Tibial nerve (tissue), 4 donors: ENCODE results near the gene RBM28. TPM values are rescaled to one million over a fixed set of nuclear protein-coding genes. Genes with fewer than 3 reads are reported as not detected.

Experiments
- DNase-seq, 2 donors: peaks; one replicate each; pipeline ENCODE4 v3.0.0-alpha.2; 2019; ENCODE audit warnings: low spot score in 2 of 2
- H3K27ac ChIP-seq, 4 donors: fragments of 200-600 bp; sonication (generic) in 3 of 4; one replicate each; pipeline ENCODE4 v1.5.1; 2017 to 2019; ENCODE audit warnings: mild to moderate bottlenecking in 1 of 4
- H3K27me3 ChIP-seq, 2 donors: fragments of 200-600 bp; sonication (generic) in 1 of 2; one replicate each; pipeline versions ENCODE4 v1.5.1 to v1.6.0; 2017 to 2019
- H3K36me3 ChIP-seq, 3 donors: fragments of 200-600 bp; sonication (generic); one replicate each; pipeline ENCODE4 v1.5.1; 2018 to 2019
- H3K4me1 ChIP-seq, 4 donors: fragments of 200-600 bp; sonication (generic) in 3 of 4; one replicate each; pipeline ENCODE4 v1.5.1; 2017 to 2019
- H3K4me3 ChIP-seq, 4 donors: fragments of 200-600 bp; sonication (generic) in 3 of 4; one replicate each; pipeline ENCODE4 v1.5.1; 2017 to 2019; ENCODE audit warnings: mild to moderate bottlenecking in 1 of 4, moderate library complexity in 1 of 4
- H3K9me3 ChIP-seq, 4 donors: fragments of 200-600 bp; sonication (generic) in 3 of 4; one replicate each; pipeline ENCODE4 v1.5.1; 2017 to 2019
- EP300 ChIP-seq, 2 donors: sonication (generic); formaldehyde crosslinking; IDR thresholded peaks; one replicate each; pipeline ENCODE4 v1.6.1; 2017; ENCODE audit warnings: antibody characterized with exemption in 2 of 2, mild to moderate bottlenecking in 1 of 2
- POLR2A ChIP-seq, 2 donors: fragments of 450-650 bp; IDR thresholded peaks; one replicate each; pipeline ENCODE4 v1.6.1; 2017; ENCODE audit warnings: antibody characterized with exemption in 2 of 2, mild to moderate bottlenecking in 2 of 2, moderate library complexity in 2 of 2
- WGBS, 2 donors: methylation state at CpG; one replicate each; pipeline ENCODE4 v1.1.5; 2018; 5-methylcytosine and 5-hydroxymethylcytosine counted together
- total RNA-seq, 4 donors: library from RNA; depleted of rRNA; stranded (reverse); fragments of >200 nt; gene quantifications; one replicate each; pipeline ENCODE4 v1.1.0, GENCODE V29; 2016
- TF ChIP-seq, protein P1 (sequence below), 5 experiments: fragments of 200-600 bp in 3 of 5; fragments of 450-650 bp in 2 of 5; sonication (generic) in 3 of 5; IDR thresholded peaks; one replicate each; pipeline ENCODE4 v1.5.1; 2016 to 2019; ENCODE audit warnings: antibody characterized with exemption in 5 of 5, mild to moderate bottlenecking in 3 of 5, moderate library complexity in 2 of 5

Gene RBM28
- total RNA-seq, 4 donors from 2014 or later, result 25.1 to 89.4 (median 51.0) TPM

DNA sequence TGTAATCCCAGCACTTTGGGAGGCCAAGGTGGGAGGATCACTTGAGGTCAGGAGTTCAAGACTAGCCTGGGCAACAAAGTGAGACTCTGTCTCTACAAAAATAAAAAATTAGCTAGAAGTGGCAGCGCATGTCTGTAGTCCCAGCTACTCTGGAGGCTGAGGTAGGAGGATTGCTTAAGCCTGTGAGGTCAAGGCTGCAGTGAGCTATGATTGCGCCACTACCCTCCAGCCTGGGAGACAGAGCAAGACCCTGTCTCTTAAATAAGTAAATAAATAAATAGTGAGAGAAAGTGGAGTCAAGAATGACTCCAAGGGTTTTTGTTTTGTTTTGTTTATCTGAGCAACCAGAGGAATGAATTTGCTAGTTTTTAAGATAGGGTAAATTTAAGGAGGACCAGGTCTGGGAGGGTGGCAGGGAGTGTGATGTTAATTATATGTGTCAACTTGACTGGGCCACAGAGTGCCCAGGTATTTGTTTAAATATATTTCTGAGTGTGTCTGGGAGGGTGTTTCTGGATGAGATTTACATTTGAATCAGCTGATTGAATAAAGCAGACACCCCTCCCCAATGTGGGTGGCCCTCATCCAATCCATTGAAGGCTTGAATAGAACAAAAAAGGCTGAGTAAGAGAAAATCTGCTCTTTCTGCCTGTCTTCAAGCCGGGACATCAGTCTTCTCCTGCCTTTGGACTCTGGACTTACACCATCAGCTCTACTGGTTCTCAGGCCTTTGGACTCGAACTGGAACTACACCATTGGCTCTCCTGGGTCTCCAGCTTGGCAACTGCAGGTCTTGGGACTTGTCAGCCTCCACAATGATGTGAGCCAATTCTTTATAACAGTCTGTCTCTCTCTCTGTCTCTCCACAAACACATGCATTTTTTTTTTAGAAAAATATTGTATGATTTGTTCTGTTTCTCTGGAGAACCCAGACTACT lies 42.5 kb upstream of the RBM28 start:
- H3K9me3 ChIP-seq, result no peaks in the 10 kb centered on the region
- H3K27me3 ChIP-seq, result no peaks in the 10 kb centered on the region
- no peak for DNase-seq
- H3K36me3 ChIP-seq, result peaks cover 0 to 2% (median 0%) of the 10 kb centered on the region in 3 donors
- TF ChIP-seq, protein P1, sequence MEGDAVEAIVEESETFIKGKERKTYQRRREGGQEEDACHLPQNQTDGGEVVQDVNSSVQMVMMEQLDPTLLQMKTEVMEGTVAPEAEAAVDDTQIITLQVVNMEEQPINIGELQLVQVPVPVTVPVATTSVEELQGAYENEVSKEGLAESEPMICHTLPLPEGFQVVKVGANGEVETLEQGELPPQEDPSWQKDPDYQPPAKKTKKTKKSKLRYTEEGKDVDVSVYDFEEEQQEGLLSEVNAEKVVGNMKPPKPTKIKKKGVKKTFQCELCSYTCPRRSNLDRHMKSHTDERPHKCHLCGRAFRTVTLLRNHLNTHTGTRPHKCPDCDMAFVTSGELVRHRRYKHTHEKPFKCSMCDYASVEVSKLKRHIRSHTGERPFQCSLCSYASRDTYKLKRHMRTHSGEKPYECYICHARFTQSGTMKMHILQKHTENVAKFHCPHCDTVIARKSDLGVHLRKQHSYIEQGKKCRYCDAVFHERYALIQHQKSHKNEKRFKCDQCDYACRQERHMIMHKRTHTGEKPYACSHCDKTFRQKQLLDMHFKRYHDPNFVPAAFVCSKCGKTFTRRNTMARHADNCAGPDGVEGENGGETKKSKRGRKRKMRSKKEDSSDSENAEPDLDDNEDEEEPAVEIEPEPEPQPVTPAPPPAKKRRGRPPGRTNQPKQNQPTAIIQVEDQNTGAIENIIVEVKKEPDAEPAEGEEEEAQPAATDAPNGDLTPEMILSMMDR (IDR thresholded peaks at IDR 0.05), result no peak
- TF ChIP-seq EP300 (IDR thresholded peaks at IDR 0.05), result no peak
- no peak for TF ChIP-seq POLR2A (IDR thresholded peaks at IDR 0.05)
- H3K4me1 ChIP-seq, result peaks cover 0 to 10% (median 0%) of the 10 kb centered on the region in 4 donors
- H3K27ac ChIP-seq, result no peak overlapping the region
- no peak overlapping the region for H3K4me3 ChIP-seq
- WGBS, 2 donors, result 84 to 85% methylated on average over 4 of the region's 4 CpGs

DNA sequence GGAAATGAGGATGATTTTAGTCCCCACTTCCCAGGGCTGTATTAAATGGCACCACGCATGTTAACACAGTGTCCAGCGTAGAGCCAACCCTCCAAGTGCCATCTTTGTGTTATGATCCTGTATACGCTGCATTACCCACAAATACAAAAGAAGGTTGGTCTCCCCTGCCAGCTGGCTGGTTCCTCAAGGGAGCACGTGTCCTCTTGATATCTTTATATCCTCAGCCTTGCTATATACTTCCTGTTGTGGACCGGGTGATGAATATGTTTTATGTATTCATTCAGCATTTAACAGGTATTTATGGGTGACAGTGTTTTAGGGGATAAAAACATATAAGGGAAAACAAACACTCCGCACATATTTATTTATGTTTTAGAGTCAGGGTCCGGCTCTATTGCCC lies 41.0 kb upstream of the RBM28 start:
- TF ChIP-seq EP300 (IDR thresholded peaks at IDR 0.05) (no peak), POLR2A (IDR thresholded peaks at IDR 0.05) (no peak)
- TF ChIP-seq, protein P1 (IDR thresholded peaks at IDR 0.05), result no peak
- 71 to 80% methylated on average over 7 of the region's 7 CpGs for WGBS, 2 donors
- Histone ChIP-seq H3K36me3 (no peaks in the 10 kb centered on the region), H3K27ac (no peak overlapping the region), H3K4me1 (peaks cover 0 to 10% (median 0%) of the 10 kb centered on the region in 4 donors), H3K4me3 (no peak overlapping the region), H3K27me3 (no peaks in the 10 kb centered on the region), H3K9me3 (no peaks in the 10 kb centered on the region)
- DNase-seq, result no peak

DNA sequence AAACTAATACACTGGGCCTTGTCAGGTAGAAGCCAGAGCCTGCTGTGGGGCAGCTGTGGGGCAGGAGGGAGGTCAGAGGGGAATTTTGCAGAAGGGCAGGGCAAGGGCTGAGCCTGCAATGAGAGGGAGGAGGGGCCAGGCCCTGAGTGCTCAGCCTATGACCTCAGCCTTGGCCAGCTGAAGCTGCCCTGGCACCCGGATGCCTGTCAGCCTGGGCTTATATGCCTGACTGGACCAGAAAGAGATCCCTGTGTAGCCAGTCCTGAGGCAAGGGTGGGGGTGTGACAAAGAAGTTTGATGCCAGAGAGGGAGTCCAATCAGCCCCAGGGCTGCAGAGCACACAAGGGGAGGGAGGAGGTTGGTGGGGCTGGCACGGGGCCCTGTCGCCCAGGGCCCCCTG lies 40.1 kb upstream of the RBM28 start:
- no peaks in the 10 kb centered on the region for H3K9me3 ChIP-seq
- no peaks in the 10 kb centered on the region for H3K27me3 ChIP-seq
- TF ChIP-seq, protein P1 (IDR thresholded peaks at IDR 0.05), result no peak
- no peak for TF ChIP-seq EP300 (IDR thresholded peaks at IDR 0.05)
- no peak for TF ChIP-seq POLR2A (IDR thresholded peaks at IDR 0.05)
- H3K4me3 ChIP-seq, result no peak overlapping the region
- H3K27ac ChIP-seq, result no peak overlapping the region
- H3K4me1 ChIP-seq, result peaks cover 0 to 10% (median 0%) of the 10 kb centered on the region in 4 donors
- no peaks in the 10 kb centered on the region for H3K36me3 ChIP-seq
- 54 to 79% methylated on average over 3 of the region's 3 CpGs for WGBS, 2 donors
- DNase-seq, result no peak

DNA sequence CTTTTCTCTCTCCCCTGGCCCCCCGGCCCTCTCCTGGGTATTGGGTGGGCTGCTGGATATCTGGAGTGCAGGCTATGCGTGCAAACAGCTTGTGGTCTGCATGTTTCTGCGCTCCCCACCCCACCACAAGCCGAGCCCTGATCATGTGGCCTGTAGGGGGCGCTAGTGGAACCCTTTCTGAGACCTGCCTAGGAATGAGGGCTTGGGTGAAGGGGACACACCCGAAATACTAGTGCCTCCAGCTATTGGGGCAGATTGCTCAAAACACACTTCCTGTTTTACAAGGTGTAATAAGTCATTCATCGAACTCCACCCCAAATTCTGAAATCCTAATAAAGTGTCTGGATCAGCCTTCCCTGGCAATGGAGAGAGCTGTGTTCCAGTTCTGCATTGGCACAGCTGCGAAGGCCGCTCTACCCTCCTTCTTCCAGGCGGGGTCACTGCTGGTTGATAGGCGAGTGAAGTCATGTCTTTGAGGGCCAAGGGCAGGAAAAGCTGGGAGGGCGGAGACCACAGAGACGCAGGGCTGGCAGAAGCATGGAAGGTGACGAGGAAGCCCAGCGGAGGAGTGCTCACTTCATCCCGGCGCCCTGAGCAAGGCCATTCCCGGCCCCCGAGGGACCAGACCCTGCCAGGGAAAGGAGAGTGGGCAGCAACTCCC lies 37.6 kb upstream of the RBM28 start:
- no peak for DNase-seq
- H3K4me3 ChIP-seq, result no peak overlapping the region
- H3K27me3 ChIP-seq, result no peaks in the 10 kb centered on the region
- H3K9me3 ChIP-seq, result no peaks in the 10 kb centered on the region
- H3K4me1 ChIP-seq, result no peaks in the 10 kb centered on the region
- H3K27ac ChIP-seq, result no peak overlapping the region
- no peaks in the 10 kb centered on the region for H3K36me3 ChIP-seq
- TF ChIP-seq, protein P1 (IDR thresholded peaks at IDR 0.05), result no peak
- TF ChIP-seq EP300 (IDR thresholded peaks at IDR 0.05), result no peak
- TF ChIP-seq POLR2A (IDR thresholded peaks at IDR 0.05), result no peak
- 67 to 72% methylated on average over 19 of the region's 19 CpGs for WGBS, 2 donors
